Epithelial cell of esophagus (primary cell): ENCODE data around the gene RAP1GAP2.

Source experiments
- DNase-seq: peaks from one replicate; pipeline ENCODE4 v3.0.0; 2010; ENCODE audit warnings: low read depth
- H3K4me3 ChIP-seq: 2 replicates; pipeline ENCODE4 v1.5.1; 2011; ENCODE audit warnings: mild to moderate bottlenecking, low read length, control low read depth
- TF ChIP-seq, protein P1 (sequence below): IDR thresholded peaks from 2 replicates; pipeline ENCODE4 v1.5.1; 2011; ENCODE audit warnings: low read depth, mild to moderate bottlenecking, low read length, control low read depth, inconsistent platforms; ENCODE audit not compliant: insufficient read depth; ENCODE audit errors: missing control alignments

Gene RAP1GAP2

DNA sequence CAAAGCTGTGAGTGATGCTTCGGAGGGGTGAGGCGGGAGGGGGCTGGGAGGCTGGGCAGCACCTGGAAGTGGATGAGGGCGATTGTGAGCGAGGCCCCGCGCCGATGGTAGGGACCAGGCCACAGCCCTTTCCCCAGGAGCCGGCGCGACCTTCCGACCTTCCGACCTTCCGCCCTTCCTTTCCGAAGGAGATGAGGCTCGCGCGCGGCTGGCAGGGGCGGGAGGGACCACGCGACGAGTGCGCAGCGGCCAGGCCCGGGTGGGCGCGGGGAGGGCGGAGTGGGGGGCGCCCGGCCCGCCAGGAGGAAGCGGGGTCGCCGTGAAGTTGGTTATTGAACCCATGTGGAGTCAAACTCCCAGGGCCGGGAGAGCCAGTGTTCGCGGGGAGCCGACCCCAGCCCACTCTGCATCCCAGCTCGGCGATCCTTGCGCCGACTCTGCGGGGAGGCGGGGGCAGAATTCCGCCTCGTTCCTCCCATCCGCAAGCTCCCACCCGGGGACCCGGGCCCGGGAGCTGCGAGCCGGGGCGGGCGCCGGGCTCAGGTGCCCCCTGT is 56.6 kb downstream of the RAP1GAP2 start:
- peak overlapping the region; percentile 25 for H3K4me3 ChIP-seq
- TF ChIP-seq, protein P1, sequence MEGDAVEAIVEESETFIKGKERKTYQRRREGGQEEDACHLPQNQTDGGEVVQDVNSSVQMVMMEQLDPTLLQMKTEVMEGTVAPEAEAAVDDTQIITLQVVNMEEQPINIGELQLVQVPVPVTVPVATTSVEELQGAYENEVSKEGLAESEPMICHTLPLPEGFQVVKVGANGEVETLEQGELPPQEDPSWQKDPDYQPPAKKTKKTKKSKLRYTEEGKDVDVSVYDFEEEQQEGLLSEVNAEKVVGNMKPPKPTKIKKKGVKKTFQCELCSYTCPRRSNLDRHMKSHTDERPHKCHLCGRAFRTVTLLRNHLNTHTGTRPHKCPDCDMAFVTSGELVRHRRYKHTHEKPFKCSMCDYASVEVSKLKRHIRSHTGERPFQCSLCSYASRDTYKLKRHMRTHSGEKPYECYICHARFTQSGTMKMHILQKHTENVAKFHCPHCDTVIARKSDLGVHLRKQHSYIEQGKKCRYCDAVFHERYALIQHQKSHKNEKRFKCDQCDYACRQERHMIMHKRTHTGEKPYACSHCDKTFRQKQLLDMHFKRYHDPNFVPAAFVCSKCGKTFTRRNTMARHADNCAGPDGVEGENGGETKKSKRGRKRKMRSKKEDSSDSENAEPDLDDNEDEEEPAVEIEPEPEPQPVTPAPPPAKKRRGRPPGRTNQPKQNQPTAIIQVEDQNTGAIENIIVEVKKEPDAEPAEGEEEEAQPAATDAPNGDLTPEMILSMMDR, result no peak

DNA sequence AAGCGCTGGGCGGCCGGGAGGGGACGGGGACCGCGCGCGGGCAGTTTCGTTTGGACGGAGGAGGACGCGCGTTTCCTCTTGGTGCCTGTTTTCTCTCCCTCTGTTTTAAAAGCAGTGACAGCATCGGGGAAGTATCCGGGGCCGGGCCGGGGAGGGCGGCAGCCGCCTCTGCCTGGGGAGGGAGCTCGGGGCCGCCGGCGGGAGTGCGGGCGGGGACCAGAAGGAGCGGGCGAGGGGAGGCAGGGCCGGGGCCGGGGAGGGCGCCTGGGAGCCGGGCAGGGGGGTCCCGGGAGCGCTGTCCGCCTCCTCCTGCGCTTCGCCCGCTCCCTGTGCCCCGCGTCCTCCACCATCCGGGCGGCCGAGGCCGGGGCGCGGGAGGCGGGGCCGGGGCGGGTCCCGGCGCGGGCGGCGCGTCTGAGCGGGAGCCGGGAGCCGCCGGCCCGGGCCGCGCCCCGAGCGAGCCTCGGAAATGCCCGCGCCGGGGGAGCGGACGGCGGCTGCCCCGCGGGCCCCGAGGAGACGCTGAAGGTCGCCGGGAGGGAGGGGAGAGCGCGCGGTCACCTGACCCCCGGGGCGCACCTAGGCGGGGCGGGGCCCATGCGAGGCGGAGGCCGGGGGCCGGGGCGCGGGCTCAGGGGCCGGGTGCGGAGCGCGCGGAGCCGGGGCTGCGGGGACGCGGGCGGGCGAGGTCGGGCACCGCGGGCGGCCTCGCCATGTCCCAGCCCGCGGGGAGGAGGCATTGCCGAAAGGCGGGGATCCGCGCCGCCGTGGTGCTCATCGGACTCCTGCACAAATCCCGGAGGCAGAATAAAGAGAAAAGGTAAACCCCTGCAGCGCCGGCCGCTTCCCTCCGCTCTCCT is 57.3 kb downstream of the RAP1GAP2 start:
- H3K4me3 ChIP-seq, result peak overlapping the region; percentile 76
- TF ChIP-seq, protein P1, result no peak
- DNase-seq, result peak; percentile 76

More for the DNA sequence above, 56.6 kb downstream of the RAP1GAP2 start:
- no peak for DNase-seq

DNA sequence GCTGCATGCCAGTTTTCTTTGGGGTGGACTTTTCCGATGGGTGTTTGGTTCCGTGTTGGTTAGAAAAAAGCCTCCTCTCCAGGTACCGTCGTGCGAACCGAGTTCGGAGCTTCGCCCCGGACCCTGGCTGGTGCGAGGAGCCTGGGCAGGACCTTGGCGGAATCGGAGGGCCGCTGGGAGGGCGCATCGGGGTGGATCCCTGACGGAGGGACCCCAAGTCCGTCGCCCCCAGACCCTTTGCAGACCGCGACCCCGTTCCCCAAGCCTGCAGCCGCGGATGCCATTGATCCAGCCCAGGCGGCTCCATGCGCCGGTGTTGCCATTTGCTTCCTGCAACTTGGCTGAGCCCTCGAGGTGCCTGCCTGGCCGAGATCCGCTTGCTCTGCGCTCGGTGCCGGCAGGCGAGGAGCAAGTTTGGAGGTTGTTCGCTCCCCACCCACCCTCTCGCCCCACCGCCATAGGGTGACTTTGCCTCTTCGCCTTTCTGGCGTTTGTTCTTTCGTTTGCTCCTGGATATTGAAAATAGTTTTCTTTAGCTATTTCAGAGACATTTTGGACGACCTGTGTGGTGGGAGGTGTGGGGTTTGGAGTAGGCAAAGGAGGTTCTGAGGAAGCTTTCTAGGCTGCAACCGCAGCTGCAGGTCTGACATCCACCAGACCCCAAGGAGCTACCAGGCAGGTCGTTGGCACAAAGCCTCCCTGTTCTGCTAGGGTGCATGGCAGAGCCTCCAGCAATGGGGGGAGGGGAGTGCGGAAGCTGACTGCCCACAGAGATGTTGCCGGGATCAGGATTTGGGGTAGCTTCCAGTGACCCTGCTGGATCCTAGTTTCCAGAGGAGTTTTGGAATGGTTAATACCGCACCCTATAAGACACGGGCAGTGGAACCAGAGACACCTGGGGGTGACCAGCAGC is 58.2 kb downstream of the RAP1GAP2 start:
- DNase-seq, result peak; percentile 49
- TF ChIP-seq, protein P1, result no peak
- H3K4me3 ChIP-seq, result peak overlapping the region; percentile 76

DNA sequence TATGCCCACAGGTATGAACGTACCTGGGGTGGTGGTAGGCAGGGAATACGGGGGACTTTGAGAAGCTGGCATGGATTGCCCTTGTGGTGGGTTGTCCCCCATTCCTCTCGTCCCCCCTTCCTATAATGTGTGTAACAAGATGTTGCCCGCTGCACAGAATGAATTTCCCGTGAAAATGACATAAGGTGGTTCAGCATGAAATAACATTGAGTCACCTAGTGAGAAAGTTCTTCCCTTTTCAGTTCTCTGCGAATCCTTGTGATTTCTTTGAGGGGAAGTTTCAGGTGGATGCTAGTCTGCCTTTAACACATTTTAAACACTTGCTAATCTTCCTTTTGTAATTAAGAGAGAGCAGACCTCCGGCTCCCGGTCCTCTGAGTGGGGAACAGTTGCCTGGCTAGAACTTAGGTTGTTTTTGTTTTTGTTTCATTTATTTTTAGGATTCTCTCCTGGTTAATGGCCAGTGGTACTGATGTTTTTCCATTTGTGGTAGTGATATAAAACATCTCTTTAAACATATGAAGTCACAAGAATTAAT is 58.9 kb downstream of the RAP1GAP2 start:
- peak; percentile 67 for DNase-seq
- H3K4me3 ChIP-seq, result peak overlapping the region; percentile 76
- TF ChIP-seq, protein P1, result no peak

DNA sequence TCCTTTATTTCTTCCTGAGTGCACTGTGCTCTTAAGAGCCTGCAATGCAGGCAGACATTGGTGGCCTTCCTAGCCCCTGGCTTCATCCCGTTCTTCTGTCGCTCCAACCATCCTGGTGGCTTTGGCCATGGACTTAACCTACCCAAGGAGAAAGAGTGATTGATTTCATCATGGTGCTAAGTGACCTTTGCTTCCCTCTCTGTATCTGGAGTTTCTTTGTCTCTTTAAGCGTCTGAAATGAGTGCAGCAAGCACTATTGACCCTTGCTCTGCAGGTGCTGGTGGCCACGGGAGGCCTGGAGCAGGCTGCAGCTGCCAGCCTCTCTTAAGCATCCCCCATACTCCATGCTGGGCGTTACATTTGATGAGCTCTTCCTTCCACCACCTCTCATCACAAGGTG is 60.5 kb downstream of the RAP1GAP2 start:
- no peak for DNase-seq
- no peak overlapping the region for H3K4me3 ChIP-seq
- TF ChIP-seq, protein P1, result no peak

DNA sequence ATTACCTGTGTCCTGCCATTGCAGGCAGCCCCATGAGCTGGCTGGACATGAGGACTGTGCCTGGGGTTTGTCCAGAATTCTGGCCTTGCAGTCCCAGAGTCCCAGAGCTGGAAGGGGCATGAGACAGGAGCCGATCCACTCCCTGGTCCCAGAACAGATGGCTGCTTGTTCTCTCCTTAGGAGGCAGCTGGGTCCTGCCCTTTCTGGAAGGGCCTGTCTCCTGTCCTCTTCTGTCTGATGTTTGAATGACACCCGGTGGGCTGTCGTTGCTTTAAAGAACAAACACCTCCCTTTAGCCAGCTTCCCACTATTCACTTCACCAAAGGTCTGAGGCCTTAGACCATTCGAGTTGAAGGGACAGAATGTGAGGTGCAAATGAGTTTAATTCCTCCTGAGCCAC is 63.8 kb downstream of the RAP1GAP2 start:
- DNase-seq, result no peak
- TF ChIP-seq, protein P1, result no peak
- no peak overlapping the region for H3K4me3 ChIP-seq
